ENCODE data around the gene ERCC6L2.
A peak's percentile ranks its signal among the peaks of the same experiment; 100 is the strongest.

ERCC6L2 gene

DNA sequence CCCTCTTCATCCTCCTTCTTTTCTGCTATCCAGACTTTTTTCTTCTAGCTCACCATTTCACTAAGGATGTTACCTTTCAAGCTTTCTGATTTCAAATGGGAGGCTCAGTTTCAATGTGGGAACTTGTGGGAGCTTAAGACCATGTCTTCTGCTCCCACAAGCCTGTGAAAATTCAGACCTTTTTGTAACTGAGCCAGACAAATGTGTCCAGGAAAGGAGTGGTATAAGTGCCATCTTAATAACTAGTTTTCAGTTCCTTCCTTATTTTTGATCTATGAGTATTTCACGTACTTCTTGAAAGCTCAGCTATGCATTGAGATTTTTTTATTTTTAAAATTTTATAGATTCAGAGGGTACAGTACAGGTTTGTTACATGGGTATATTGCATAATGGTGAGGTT is 4.6 kb upstream of the ERCC6L2 start:
- DNase-seq: no peak

DNA sequence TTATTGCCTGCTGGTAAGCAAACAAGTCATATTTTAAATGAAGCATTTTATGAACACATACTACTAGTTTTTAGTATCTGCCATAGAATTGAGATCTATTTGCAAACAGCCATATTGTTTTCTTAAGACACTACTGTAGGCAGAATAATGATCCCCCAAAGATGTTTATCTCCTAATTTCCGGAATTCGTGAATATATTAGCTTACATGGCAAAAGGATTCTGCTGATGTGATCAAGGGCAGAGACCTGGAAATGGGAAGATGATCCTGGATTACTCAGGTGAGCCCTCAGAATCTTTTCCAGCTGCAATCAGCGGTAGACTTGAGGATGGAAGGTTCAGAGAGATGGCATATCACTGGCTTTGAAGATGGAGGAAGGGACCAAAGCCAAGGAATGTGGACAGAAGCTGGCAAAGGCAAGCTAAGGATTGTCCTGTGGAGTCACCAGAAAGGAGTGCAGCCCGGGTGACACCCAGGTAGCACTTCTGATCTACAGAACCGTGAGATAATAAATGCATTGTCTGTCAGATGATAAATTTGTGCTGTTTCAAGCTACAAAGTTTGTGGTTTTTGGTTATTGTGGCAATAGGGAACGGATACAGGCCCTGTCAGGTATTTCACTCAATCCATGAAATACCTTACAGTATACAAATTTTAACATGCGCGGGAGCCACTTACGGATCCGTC is 1.0 kb upstream of the ERCC6L2 start:
- DNase-seq: peak; percentile 31

DNA sequence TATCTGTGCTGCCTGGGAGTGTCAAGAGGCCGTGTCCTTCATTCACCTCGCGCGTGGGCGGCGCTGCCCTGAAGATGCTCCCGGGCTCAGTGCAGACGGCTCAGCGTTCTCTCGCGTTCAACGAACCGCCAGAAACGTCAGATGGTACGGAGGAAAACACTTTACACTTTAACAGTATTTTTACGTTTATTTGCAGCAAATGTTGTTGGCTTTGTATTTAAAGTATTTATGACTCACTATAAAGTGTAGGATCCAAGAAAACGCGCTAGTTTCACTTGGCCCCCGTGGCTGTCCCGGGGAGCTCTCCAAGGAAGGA is 544 bp upstream of the ERCC6L2 start:
- peak; percentile 79 for DNase-seq

DNA sequence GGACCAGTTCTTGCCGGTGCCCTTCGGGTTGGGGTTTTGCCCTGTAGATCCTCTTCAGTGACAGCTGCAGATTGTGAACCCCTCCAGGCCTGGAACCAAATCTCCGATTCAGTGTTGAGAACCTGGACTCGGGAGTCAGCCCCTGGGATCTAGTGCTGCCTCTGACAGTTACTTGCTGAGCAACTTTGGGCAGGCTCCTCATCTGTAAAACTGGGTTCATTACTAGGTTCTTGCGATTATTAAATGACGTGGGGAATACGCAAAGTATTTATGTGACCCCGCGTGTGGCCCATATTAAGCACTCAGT is 600 bp downstream of the ERCC6L2 start:
- DNase-seq: no peak

DNA sequence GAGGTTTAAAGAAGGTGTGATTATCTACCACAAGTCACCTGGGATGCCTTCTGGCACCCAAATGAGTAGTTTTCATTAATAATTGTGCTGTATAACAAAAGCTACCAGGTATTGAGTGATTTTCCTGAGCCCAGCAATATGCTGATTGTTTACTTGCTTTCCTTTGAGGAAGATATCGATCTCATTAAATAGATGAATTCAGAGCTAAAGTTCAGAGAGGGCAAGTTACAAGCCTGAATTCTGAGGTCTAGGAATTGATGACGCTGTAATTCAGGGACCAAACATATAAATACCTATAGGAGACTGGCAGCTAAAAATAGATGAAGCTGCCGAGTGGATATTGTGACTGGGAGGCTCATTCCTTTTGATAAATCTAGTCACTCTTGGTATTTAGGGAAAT is 1.1 kb downstream of the ERCC6L2 start:
- DNase-seq: no peak

DNA sequence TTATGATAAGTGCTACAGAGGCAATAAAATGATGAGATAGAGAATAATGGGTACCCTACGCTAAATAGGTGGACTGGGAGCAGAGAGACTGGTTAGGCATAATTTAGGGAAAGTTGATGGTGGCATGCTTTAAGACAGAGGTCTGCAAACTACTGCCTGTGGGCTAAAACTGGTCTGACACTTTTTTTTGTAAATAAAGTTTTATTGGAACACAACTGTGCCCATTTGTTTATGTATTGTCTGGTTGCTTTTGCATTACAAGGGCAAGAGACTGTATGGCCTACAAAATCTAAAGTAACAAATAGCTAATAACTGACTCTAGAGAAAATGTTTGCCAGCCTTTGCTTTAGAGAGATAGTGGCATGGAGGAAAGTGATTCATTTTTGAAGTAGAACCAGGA is 2.5 kb downstream of the ERCC6L2 start:
- DNase-seq: no peak

DNA sequence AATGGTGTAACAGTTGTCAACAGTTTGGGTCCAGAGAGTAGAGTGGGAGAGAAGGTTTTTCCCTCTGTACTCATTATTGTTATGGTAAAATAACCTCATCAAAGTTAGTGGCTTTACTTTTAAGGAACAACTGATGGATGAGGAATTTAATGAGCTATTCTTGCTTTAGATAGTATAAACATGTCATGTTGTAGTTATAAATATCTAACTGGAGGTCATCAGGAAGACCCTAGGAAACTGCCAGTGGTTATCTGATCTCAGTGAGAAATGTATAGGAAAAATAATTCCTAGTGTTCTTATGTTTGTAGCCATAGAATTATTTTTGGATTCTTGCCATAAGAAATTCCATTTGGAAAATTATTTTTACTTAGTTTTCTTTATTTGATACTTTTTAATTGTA is 4.1 kb downstream of the ERCC6L2 start:
- DNase-seq: no peak

DNA sequence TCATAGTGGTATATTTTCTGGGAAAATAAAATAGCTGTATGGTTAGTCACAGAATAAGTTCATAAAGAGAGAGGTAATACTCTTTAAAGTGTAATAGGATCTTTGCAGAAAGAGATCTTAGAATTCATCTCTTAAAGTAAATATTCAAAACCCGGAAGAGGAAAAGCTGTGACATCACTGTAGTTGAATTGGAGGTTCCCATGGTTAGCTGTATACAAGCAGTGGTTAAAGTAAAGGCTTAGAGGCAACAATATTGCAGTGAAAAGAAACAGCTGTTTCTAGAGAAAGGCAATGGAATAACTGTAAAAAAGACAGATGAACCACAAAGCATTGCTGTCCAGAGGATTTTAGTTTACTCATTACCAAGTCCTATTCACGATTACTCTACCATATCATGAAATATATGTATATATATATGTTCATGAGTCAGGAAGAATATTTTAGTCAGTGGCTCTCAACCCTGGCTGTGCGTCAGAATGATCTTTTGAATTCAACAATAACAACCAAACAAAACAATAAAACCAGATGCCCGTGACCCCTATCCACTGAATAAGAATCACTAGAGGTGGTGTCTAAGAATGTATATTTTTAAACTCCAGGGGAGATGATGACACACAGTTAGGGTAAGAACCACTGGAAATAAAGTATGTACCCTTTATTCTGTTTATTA is 4.7 kb downstream of the ERCC6L2 start:
- no peak for DNase-seq

DNA sequence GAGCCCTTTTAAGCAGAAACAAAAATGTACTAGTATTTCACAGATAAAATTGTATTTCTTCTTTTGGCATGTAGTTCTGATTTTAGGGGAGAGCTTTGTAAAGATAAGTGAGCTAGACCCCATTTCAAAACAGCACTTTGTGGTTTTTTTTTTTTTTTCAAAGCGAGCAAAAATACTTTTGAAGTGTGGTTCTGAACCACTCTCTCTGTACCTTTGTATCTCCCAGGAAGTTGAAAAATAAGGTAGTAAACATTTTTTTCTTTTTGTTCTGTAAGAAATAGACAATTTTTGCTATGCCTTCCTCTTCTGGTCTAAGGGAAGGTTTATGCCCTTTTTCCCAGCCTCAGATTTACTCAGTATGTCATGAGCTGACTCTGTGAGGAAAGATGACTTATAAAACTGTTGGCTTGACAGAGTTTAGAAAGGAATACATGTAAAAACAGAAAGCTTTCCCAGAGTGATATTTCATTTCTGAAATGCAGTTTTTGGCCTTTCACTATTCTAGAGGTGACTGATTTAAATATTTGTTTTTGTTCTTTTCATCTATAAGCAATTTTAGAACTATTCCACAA is 12.5 kb downstream of the ERCC6L2 start:
- DNase-seq: no peak

DNA sequence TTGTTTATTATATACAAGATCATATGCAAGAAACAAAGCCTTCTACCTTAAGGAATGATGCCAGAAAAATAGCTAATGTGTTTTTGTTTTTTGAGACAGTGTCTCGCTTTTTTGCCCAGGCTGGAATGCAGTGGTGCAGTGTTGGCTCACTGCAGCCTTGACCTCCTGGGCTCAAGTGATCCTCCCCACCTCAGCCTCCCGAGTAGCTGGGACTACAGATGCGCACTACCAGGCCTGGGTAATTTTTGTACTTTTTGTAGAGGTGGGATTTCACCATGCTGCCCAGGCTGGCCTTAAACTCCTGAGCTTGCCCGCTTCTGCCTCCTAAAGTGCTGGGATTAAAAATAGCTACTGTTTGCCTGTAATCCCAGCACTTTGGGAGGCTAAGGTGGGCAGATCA is 15.1 kb downstream of the ERCC6L2 start:
- DNase-seq: no peak

DNA sequence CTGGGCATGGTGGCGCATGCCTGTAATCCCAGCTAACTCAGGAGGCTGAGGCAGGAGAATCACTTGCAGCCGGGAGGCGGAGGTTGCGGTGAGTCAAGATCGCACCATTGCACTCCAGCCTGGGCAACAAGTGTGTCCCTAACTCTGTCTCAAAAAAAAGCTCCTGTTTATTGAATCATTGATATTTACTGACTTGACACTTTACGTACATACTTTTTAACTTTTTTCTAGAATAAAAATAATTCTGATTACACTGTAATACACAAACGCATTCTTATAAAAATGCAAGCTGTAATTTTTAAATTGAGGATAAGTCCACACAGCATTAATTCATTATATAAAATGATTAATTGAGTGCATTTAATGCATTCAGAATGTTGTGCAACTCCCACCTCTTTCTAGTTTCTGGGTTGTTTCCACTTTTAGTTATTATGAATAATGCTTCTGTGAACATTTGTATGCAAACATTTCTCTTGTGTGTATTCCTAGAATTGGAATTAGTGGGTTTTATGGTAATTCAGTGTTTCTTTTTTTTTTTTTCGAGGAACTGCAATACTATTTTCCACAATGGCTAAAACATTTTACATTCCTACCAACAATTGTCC is 15.7 kb downstream of the ERCC6L2 start:
- DNase-seq: no peak

DNA sequence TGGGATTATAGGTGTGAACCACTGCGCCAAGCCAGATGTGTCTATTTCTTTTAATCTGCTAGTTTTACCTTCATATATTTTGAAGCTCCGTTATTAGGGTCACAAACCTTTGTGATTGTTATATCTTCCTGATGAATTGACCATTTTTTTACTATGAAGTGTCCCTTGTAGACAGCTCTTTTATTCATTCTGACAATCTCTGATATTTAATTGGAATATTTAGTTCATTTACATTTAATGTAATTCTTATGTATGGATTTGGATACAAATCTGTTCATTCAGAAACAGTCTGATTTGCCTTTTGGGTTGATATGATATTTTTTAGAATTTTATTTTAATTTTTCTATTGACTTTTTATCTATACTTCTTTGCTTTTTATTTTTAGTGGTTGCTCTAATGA is 17.2 kb downstream of the ERCC6L2 start:
- DNase-seq: no peak

DNA sequence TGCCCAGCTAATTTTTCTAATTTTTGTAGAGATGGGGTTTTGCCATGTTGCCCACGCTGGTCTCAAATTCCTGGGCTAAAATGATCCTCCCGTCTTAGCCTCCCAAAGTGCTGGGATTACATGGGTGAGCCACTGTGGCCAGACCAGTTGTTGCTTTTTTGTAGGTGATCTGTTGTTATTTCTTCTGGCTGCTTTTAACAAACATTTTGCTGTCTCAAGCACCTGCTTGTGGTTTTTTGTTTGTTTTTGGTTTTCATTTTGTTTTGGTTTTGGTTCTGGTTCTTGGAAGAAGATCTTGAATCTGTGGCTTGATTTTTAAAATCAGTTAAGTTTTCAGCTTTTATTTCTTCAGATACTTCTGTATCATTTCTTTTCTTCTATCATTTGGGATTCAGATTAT is 21.1 kb downstream of the ERCC6L2 start:
- no peak for DNase-seq

DNA sequence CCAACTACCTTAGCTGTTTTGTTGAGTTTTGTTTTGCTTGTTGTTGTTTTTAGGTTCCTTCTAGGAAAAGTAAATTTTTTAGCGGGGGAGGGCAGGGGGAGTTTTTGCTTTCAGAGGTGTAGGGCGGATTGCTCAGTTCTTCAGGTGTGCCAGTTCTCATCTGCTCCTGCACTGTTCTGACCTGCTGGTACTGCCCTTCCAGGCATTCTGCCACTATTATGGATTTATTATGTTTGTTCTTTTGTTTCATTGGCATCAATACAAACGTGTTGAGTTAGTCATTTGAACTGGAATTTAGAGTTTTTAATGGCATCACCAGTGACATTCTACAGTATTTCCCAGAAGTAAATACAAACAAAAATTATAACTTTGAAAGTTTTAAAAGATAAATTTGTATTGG is 26.0 kb downstream of the ERCC6L2 start:
- DNase-seq: no peak

DNA sequence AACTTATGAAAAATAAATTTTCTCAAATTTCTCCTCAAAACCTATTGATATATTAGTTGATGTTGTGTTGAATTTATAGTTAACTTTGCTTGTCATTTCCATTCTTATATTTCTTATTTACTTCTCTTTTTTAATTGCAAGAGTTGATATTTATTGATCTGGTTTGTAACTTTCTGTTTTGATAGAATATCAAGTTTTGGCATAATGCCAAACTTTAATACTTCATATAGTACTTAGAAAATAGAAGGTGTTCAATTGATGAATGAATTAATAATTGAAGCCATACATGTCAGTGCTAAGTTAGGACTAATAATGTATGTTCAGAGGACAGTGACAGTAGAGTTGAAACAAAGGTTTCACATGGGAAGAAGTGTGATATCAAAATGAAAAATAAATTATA is 27.9 kb downstream of the ERCC6L2 start:
- no peak for DNase-seq

DNA sequence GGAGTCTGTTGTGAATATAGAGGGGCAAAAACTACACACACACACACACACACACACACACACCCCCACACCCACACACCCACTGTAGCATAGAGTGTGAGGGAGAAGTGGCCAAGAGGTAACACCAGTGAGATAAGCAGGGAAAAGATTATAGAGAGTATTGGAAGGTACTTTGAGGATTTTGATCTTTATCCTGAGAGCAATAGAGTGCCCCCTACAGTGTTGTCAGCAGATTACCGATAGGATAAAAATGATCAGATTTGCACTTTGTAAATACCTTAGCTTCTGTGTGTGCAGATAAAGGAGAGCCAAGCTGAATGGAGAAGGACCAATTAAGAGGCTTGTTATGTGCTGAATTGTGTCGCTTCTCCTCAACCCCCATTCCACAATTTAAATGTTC is 32.3 kb downstream of the ERCC6L2 start:
- DNase-seq: no peak

DNA sequence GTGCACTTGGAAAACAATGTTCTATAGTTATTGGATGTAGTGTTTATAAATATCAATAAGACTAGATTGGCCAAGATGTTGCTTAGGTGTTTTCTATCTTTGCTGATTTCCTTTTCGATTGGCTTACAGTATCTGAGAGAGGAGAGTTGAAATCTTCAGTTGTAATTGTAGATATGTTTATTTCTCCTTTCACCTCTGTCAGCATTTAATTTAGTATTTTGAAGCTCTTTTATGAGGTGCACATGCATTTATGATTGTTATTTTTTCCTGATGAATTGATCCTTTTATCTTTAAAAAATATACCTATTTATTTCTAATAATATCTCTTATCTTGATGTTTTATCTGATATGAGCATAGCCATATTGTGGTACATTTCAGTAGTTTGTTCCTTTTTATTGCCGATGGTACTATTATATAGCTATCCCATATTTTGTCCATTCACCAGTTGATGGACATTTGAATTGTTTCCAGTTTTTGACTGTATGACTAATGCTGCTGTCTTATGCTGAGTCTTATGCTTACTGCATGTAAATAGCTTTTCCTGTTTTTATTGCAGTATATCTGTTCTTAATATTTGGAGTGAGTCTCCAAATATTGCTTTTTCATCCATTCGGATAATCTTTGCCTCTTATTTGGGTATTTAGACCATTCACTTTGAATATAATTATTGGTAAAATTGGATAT is 34.7 kb downstream of the ERCC6L2 start:
- no peak for DNase-seq

DNA sequence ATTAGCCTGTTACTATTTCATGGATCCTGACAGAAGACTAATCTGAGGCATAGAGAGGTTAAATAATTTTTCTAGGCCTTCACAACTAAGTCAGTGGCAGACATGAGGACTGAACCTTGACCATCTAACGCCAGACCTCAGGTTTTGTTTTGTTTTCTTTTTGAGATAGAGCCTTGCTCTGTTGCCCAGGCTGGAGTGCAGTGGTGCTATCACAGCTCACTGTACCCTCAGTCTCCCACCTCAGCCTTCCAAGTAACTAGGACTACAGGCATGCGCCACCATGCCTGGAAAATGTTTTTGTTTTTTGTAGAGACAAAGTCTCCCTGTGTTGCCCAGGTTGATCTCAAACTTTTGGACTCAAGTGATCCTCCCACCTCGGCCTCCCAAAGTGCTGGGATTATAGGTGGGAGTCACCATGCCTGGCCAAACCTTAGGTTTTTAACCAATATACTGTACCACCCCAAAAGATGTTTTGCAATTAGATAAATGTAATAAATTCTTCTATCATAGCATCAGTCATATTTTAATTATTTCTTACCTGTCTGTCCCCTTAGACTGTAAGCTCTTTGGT is 35.4 kb downstream of the ERCC6L2 start:
- DNase-seq: no peak

DNA sequence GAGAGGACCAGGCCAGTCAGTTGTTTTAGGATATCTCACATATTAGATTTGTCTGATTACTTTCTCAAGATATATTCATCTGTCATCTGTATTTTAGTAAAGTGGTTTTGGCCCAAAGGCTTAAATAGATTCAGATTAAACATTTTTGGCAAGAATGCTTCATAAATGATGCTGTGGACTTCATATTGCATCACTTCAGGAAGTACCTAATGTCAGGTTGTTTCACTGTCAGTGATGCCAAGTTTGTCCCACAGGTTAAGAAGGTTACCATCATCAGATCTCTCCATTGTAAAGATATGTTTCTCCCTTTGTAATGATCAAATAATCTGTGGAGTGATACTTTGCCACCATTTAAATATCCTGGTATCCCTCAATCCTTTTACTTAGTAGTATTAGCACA is 37.3 kb downstream of the ERCC6L2 start:
- no peak for DNase-seq

DNA sequence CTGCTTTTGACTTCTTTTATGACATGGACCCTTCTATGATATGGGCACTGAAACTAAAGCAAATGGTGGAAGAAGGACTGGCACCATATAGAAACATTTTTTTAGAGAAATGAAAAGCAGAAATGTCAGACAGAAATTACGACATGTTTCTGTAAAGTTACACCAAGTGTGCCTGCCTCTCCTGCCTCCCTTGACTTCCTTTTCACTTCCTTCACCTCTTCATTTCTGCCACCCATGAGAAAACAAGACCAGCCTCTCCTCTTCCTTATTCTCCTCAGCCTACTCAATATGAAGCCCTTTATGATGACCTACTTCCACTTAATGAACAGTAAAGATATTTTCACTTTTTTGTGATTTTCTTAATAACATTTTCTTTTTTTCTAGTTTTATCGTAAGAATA is 44.5 kb downstream of the ERCC6L2 start:
- DNase-seq: no peak

DNA sequence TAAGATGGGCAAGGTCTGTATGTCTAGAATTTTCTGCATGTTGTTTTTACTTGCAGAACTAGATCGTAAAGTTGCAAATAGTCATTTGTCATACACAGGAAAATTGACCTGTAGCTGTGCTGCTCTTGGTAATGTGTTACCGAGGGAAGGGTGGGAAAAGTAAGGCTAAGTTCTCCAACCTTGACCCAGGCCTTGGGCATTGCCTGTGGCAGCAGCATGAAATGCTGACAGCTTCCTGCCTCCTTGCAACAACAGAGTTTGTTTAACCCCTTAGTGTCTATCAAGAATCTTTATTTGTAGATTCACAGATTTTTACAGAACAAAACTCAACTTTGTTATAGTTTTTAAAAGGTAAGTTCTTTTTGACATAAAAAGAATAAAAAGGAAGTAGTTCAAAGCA is 48.3 kb downstream of the ERCC6L2 start:
- DNase-seq: no peak

DNA sequence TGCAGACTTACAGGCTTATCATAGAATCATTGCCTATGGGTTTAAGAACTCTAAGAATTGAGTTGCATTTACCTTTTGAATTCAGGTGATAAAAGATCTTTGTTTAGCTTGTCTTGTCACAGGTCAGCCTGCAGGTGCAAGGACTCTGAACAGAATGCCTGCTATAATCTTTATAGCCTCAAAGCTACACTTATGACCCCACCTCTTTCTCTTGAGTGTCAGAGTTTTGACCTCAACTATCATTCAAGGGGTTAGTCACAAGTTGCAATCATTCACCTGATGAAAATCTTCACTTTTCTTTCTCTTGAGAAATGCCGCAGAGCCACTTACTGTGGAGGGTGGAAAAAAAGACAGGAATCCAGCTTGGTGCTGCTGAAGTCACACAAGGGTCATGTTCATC is 49.5 kb downstream of the ERCC6L2 start:
- DNase-seq: no peak

DNA sequence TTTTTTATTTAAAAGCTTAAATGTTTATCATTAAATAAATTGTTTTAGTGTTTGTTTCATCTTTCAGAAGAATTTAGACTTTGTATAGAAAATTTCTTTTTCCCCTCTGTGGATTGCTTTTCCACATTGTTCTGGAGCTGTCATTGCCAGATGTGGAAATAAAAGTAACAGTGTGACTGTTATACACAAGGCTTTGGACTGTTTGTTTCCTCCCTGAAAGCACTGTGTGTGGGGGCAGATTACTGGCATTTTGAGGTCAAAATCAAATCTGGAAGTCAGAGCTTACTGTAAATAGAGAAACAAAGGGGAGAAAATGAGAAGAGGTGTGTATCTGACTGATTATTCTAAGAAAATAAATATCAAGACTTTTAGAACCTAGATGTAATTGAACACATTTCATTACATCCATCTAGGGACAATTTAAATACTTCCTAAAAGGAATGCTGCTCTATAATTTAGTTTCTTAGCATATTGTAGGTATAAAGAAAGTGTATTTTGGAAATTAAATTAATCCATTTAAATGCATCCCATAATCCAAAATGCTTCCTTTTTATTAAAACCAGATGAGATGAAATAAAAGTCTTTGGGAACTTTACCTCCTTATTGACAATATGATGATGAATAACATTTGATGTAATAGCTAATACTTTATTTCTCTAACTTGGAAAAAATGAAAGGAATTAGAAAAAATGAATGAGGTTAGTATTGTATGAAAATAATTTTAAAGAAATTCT is 51.9 kb downstream of the ERCC6L2 start:
- DNase-seq: no peak
